Erythroblast (primary cell): Measurements from ENCODE around the gene CCN2.

Experiments used
- GATA1 ChIP-seq: IDR thresholded peaks from 2 replicates; pipeline ENCODE4 v1.6.1; 2011; ENCODE audit warnings: low read depth, mild to moderate bottlenecking, control low read depth, low read length, moderate library complexity
- POLR2A ChIP-seq: IDR thresholded peaks from 2 replicates; pipeline ENCODE4 v1.6.1; 2011; ENCODE audit warnings: mild to moderate bottlenecking, low read length

DNA sequence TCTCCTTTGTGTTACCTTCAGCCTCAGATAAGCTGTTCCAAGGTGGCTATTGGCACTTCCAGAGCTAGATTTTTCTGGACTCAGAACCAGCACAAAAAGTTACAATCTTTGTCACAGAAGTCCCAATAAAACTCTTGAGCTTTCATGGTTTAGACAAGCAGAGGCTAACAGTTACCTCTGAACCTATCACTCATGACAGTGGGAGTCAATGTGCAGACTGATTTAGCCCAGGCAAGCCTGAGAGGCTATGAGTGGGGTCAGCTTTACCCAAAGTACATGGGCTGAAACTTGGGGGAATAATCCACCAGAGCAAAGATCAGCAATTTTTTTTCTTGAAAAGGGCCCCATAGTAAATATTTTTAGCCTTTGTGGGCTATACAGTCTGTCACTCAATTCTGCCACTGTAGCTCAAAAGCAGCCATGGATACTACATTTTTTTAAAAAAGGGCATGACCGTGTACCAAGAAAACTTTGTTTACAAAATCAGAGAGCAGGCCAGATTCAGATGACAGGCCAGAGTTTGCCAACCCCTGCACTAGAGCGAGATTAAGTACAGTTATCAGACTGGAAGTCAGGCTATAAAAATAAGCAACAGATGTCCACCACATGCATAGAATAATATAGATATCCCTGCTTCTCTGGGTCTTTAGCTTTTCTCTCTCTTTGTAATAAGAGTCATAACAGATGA is 20.0 kb downstream of the CCN2 start:
- TF ChIP-seq POLR2A (no peak), GATA1 (no peak)
